IMR-90 (cell line): ENCODE data around the gene OTOR. TPM values are rescaled to one million over a fixed set of nuclear protein-coding genes. Genes with fewer than 3 reads are reported as not detected.

Experiments used
- CTCF ChIP-seq: conservative IDR thresholded peaks from 2 replicates; pipeline ENCODE4 v1.5.1; 2012; ENCODE audit warnings: mild to moderate bottlenecking, low read depth, low read length, improper control_type of control experiment
- polyA plus RNA-seq, 3 experiments: library from polyadenylated mRNA; depleted of rRNA; stranded (reverse); fragments of >200 nt; gene quantifications; 2 replicates each; pipeline ENCODE4 v1.2.3, GENCODE V29; 2012; ENCODE audit warnings: low replicate concordance in 1 of 3
- total RNA-seq: library from RNA; depleted of rRNA; stranded (reverse); fragments of >200 nt; gene quantifications from 2 replicates; pipeline ENCODE4 v1.2.3, GENCODE V29; 2012

OTOR gene
- total and polyA plus RNA-seq, 2 of the 4 experiments (the other 2 are of a cell fraction), result not detected

DNA sequence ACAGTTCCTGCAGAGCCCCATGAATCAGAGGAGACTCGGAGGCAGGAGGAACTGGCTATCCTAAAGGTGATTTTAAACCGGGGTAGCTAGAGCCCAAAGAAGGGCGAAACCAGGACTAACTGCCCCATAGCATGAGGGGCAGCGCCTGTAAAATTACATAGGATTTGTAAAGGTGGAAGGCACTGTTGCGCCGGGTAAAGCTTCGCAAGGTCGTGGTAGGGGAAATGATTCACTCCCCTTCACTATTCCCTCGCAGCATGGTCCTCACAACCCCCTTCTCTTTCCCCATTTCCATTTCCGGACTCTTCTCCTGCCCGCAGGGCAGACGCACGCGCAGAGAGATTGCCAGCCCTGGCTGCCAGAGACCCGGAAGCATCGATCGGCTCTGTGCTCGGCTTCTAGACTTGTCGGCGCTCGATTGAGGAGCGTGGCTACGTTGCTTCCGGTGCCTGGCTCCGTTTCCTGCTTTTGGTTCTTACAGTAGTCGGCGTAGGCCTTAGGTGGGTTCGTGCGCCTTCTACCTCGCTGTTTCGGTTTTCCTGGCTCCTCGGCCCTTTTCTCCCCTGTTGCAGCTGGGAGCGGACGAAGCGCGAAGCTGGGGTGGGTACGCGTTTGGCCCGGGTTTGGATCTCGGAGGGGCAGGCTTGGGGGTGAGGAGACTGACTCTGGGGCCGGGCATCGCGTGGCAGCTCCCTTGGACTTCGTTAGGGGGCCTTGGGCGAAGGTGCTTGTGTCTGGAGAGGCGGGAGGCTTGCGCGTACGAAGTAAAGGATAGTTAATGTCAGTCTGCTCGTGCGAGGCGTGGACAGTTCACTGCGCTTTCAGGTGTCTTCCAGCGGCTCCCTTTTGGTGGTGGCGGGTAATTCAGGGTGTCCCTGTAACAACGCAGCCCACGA, 18.3 kb upstream of the OTOR start, which contains the start of gene SNRPB2 (continued):
- no peak for TF ChIP-seq CTCF
